Measurements from ENCODE around the gene GJB5. TPM values are rescaled to one million over a fixed set of nuclear protein-coding genes. Genes with fewer than 3 reads are reported as not detected.

GJB5 gene
- total RNA-seq, 1 experiment from 2014 or later = not detected

GRCh38 chr1:34776911-34777310 is 22.1 kb downstream of the GJB5 start:
- no peak for DNase-seq (ENCODE audit: low read depth)

DNA sequence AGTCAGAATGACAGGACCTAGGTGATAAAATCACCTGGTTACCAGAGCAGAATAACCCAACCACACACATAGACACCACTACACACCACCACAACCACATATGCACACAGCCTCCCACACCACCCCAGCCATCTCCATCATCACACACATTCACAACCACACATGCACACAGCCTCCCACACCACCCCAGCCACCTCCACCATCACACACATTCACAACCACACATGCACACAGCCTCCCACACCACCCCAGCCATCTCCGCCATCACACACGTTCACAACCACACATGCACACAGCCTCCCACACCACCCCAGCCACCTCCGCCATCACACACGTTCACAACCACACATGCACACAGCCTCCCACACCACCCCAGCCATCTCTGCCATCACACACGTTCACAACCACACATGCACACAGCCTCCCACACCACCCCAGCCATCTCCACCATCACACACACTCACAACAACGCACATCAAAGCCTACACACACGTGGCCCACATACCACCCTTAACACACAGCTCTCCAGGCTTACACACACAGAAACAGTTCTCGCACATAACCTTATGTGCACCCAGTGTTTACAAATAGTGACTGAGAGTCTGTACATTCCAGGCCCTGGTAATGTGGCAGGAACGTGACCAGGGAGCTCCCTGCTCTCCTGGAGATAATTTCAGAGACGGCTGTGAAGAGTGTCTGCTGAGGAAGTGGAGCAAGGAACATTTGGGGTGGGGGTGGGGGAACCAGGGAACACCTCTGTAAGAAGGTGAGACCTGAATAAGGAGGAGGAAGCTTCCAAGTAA is 22.9 kb downstream of the GJB5 start:
- DNase-seq (ENCODE audit: low read depth) = no peak

- no peak for DNase-seq (ENCODE audit: low read depth)
These were observed 23.5 kb downstream of the GJB5 start for GRCh38 chr1:34778381-34778780.

DNA sequence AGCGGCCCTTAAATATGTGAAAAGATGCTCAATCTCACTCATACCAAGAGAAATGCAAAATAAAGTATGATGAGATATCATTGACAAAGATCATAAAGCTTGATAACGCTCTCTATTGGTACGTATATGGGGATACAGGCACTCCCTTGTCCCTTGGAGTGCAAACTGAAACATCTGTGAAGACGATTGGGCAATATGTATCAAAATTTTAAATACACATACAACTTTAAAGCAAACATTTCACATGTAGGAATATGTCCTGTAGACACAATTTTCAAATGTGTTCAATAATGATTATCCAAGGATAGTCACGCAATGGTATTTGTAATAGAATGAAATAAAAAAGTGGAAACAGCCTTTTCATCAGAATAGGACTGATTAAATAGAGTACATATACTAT is 24.2 kb downstream of the GJB5 start:
- no peak for DNase-seq (ENCODE audit: low read depth)

DNA sequence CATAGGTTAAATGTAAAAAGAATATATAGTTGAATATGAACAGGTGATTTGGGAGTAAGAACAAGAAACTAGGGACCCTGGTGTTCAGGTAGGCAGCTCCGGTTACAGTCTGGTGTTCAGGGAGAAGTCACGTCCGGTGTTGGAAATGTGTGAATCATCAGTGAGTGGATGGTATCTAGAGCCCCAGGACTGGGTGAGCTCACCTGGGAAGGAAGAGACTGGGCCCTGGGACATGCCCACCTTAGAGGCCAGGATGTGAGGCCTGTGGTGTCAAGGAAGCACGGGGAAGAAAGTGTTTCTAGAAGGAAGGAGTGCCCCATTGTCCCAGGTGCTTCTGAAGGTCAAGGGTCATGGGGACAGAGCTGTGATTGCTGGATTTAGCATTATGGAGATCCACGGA is 24.7 kb downstream of the GJB5 start:
- no peak for DNase-seq (ENCODE audit: low read depth)

- no peak for DNase-seq (ENCODE audit: low read depth)
These were observed 25.1 kb downstream of the GJB5 start for GRCh38 chr1:34779962-34780361.

DNA sequence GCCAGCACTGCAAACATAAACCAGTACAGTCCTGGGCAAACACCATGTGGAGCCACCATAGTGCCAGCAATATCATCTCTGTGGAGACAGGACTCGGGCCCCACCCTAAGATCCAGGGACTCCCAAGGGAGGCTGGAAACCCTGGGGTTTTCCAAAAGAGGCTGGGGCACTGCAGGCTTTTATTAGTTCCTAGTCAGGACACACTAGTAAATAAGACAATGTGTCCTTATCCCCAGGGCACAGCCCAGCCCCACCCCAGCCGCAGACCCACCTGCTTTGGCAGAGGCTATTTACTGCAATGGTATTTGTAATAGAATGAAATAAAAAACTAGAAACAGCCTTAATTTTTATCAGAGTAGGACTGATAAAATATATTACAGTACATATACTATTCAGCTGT is 25.7 kb downstream of the GJB5 start:
- no peak for DNase-seq (ENCODE audit: low read depth)

DNA sequence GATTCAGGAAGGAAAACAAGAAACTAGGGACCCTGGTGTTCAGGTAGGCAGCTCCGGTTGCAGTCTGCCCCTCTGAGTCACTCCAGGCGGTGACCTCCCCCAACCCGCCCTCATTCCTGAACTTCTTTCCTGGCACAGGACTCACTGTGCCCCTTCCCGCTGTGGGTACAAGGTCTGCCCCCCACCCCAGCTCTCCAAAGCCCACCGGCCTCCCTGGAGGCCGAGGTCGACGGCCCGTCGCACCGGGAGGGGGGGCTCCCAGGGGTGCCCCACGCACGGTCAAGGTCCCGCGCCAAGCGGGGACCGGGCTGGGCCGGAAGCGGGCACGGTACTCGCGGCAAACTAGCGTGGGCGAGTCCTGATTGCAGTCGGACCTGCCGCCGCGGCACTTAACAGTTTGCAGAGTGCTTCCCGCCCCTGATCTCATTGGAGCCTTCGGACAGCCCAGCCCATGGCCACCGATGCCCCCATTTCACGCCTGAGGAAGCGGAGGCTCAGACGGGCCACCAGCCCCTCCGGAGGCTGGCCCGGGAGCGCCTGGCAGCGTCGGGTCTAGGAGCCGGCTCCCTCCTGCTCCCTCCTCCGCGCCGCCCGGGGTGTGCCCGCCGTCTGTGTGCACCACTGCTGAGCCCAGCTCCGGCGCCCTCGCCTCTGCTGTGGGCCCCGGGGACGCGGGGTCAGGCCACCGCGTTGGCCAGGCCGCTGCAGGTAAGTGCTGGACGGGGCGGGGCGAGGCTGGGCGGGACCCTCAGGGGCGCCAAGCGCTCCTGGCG is 26.4 kb downstream of the GJB5 start, which contains the start of gene GJB3:
TSS of gene GJB3 (plus strand) at position 144 of the 773 bp plus-strand sequence. CDS start 3,549 bp downstream, outside the sequence.
- peak; percentile 40 for DNase-seq (ENCODE audit: low read depth)

DNA sequence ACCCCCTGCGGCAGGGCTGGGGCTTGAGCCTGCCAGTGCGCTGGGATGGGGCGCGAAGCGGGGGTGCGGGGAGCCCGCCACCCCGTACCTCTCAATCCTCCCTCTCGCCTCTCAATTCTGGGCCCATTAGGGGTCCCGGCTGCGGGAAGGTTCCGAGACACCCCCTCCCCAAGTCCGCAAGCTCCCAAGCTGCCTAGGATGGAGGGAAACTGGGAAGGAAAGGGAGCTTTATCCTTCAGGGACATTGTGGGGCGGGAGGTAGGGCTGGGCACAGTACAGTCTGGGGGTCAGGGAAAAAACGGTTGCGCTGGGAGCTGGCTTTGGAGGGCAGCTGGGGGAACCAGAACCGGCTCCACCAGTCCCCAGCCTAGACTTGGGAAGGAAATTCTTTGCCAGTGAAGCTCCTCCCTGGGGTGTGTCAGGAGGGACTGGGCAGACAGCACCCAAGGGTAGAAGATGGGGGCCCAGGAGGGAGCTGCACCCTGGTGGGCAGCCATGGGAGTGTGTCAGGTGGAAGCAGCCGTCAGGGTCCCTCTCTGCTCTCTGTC is 27.1 kb downstream of the GJB5 start:
- no peak for DNase-seq (ENCODE audit: low read depth)

GRCh38 chr1:34784751-34785221 is 29.9 kb downstream of the GJB5 start:
- DNase-seq (ENCODE audit: low read depth) = no peak

- DNase-seq (ENCODE audit: low read depth) = no peak
These were observed 30.5 kb downstream of the GJB5 start for GRCh38 chr1:34785231-34785874.

DNA sequence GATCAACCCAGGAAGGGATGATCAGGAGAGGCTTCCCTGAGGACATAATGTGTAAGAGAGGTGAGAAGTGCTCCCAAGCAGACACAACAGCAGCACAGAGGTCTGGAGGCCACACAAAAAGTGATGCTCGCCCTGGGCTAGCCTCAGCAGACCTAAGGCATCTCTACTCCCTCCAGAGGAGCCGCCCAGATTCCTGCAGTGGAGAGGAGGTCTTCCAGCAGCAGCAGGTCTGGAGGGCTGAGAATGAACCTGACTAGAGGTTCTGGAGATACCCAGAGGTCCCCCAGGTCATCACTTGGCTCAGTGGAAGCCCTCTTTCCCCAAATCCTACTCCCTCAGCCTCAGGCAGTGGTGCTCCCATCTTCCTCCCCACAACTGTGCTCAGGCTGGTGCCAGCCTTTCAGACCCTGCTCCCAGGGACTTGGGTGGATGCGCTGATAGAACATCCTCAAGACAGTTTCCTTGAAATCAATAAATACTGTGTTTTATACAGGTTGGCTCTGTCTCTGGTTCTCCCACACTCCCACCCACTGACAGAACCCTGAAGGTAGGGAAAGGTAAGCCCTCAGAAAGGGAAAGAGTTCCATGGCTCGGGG is 31.1 kb downstream of the GJB5 start:
- no peak for DNase-seq (ENCODE audit: low read depth)

GRCh38 chr1:34786521-34787325 is 31.9 kb downstream of the GJB5 start:
- DNase-seq (ENCODE audit: low read depth) = peak; percentile 75

DNA sequence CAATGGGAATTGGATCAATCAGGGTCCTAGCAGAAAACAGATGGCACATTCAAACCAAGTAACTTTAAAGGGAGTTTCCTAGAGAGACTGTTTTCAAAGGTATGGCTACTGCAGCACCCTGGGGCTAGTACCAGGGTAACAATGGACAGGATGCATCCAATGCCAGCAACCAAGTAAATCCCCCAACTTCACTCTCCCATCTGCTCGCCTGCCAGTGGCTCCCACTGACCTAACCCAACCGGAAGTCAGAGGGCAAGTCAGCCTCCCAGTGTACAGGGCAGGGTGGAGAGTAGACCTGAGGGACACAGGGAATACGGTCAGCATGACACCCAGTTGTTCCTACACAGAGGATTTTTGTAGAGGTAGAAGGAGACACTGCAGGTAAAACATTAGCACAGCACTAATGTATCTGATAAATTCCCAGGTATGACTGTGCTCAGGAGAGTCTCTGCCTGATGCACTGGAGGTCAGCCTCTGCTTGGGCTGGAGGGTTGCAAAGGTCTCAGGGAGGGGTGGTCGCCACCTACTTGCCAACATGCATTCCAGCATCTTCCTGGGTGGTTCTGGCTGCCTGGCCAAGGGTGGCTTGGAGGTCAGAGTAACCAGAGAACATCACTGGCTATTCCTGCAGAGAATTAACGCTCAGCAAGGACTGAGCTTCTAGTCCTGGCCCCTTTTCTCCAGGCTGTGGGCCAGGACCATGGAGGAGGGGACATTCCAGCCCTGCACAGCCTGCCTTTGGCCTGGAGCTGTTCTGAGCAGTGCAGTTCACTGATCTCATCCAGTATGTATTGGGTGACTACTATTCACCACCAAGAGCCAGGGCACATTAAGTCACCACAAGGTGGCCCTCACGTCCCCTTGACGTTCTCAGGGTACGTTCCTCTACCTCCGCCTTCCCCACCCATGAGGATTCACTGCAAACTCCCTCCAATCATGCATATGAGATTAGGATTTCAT is 32.9 kb downstream of the GJB5 start:
- DNase-seq (ENCODE audit: low read depth) = no peak

DNA sequence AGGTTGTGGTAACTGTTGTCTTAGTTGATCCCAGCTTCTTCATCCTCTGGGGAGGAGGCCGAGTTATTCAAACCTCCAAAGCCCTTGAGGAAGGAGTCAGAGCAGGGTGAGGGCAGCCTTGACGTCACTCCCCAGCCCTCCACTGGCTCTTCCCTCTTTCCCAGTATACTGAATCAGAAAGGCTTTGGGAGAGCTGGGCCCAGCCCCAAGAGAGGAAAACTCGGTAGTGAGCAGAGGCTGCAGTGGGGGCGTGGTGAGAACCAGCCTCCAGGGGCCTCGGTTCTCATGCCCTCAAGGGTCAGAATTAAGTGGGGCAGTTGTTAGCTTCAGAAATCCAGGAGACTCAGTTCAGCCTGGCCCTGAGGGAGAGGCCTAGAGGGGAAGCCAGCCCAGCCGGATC is 36.1 kb downstream of the GJB5 start:
- no peak for DNase-seq (ENCODE audit: low read depth)

- no peak for DNase-seq (ENCODE audit: low read depth)
These were observed 37.6 kb downstream of the GJB5 start for GRCh38 chr1:34792424-34792823.

- no peak for DNase-seq (ENCODE audit: low read depth)
These were observed 38.3 kb downstream of the GJB5 start, which contains the start of gene GJA4 for GRCh38 chr1:34792868-34793727. Gene GJA4, plus strand, starts transcription at chr1:34792999. Its CDS starts 1,215 bp downstream, at chr1:34794214.

DNA sequence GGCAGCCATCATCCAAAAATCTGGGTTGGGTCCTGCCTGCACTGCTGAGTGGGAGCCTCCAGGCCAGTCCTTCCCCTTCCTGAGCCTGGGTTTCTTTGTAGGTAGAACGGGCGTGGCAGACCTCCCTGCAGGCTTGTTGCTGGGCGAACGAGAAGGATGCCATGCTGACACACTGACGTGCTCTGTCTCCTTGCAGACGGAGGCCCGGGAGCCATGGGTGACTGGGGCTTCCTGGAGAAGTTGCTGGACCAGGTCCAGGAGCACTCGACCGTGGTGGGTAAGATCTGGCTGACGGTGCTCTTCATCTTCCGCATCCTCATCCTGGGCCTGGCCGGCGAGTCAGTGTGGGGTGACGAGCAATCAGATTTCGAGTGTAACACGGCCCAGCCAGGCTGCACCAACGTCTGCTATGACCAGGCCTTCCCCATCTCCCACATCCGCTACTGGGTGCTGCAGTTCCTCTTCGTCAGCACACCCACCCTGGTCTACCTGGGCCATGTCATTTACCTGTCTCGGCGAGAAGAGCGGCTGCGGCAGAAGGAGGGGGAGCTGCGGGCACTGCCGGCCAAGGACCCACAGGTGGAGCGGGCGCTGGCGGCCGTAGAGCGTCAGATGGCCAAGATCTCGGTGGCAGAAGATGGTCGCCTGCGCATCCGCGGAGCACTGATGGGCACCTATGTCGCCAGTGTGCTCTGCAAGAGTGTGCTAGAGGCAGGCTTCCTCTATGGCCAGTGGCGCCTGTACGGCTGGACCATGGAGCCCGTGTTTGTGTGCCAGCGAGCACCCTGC is 39.3 kb downstream of the GJB5 start:
- DNase-seq (ENCODE audit: low read depth) = no peak

Measured in Daoy (cell line).